Osteoblast (primary cell): ENCODE measurements around the gene WNT6. TPM values are rescaled to one million over a fixed set of nuclear protein-coding genes. Genes with fewer than 3 reads are reported as not detected.

Source experiments
- DNase-seq: peaks from one replicate; pipeline ENCODE4 v3.0.0; 2011; ENCODE audit warnings: low spot score, mixed read lengths; ENCODE audit not compliant: insufficient read length; ENCODE audit errors: missing footprints
- H2AFZ ChIP-seq: 2 replicates; pipeline ENCODE4 v1.6.0; 2011; ENCODE audit warnings: mild to moderate bottlenecking, low read length
- H3K27ac ChIP-seq: 2 replicates; pipeline ENCODE4 v1.5.1; 2011; ENCODE audit warnings: mild to moderate bottlenecking, low read depth, low read length, moderate library complexity
- H3K27me3 ChIP-seq: 2 replicates; pipeline ENCODE4 v1.6.0; 2012; ENCODE audit warnings: mild to moderate bottlenecking, control low read depth, inconsistent platforms, low read length, moderate library complexity; ENCODE audit not compliant: insufficient read depth
- H3K36me3 ChIP-seq: 2 replicates; pipeline ENCODE4 v1.5.1; 2011; ENCODE audit warnings: mild to moderate bottlenecking, low read length, control low read depth, moderate library complexity; ENCODE audit not compliant: insufficient read depth
- H3K4me1 ChIP-seq: 2 replicates; pipeline ENCODE4 v1.5.1; 2011; ENCODE audit warnings: mild to moderate bottlenecking, low read length, control low read depth, moderate library complexity; ENCODE audit not compliant: insufficient read depth
- H3K4me2 ChIP-seq: 2 replicates; pipeline ENCODE4 v1.6.0; 2011; ENCODE audit warnings: mild to moderate bottlenecking, low read length; ENCODE audit not compliant: insufficient read depth
- H3K4me3 ChIP-seq: fragments of 200-600 bp; sonication (generic); 3 replicates; pipeline ENCODE4 v1.5.1; 2012; ENCODE audit warnings: mild to moderate bottlenecking, low read length, inconsistent platforms; ENCODE audit not compliant: insufficient read depth
- H3K79me2 ChIP-seq: 2 replicates; pipeline ENCODE4 v1.6.0; 2012; ENCODE audit warnings: mild to moderate bottlenecking, low read length, control low read depth, inconsistent platforms; ENCODE audit not compliant: insufficient read depth
- H3K9me3 ChIP-seq: 2 replicates; pipeline ENCODE4 v1.5.1; 2011; ENCODE audit warnings: low read depth, low read length, control low read depth
- H4K20me1 ChIP-seq: 2 replicates; pipeline ENCODE4 v1.6.0; 2012; ENCODE audit warnings: mild to moderate bottlenecking, low read length, control low read depth; ENCODE audit not compliant: insufficient read depth
- total RNA-seq: library from RNA; depleted of rRNA; stranded (reverse); fragments of >200 nt; gene quantifications from 2 replicates; pipeline ENCODE4 v1.2.3, GENCODE V29; 2012
- TF ChIP-seq, protein P1 (sequence below): IDR thresholded peaks from 2 replicates; pipeline ENCODE4 v1.5.1; 2011; ENCODE audit warnings: mild to moderate bottlenecking, low read depth, low read length, moderate library complexity; ENCODE audit errors: extremely low read depth

WNT6 gene
- total RNA-seq, 1 donor, result not detected

GRCh38 chr2:218859988-218860831, 605 bp downstream of the WNT6 start:
- H3K4me1 ChIP-seq, result no peaks in the 10 kb centered on the region
- H3K4me3 ChIP-seq, result no peak overlapping the region

DNA sequence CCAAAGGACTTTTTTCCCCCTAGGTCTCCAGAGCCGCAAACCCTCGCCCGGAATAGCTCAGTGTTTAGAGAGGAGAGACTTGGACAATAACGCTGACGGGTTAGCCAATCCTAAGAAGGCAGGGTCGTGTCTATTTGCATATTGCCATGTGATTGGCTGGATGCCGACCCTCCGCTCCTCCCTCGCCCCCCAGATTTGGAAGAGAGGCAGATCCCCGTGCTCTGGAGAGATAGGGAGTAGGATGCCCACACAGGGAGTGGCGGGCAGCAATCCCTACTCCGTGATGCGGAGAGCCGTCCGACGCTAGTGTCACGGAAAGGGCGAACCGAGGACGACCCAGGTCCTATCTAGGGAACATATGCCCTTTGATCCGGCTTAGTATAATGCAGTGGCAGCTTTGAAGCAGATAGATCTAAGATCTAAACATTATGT, 1.4 kb downstream of the WNT6 start:
- Histone ChIP-seq H3K4me1 (no peaks in the 10 kb centered on the region), H3K79me2 (no peaks in the 10 kb centered on the region), H3K36me3 (no peaks in the 10 kb centered on the region), H2AFZ (no peak overlapping the region), H3K27ac (no peak overlapping the region), H3K4me2 (no peak overlapping the region), H3K9me3 (no peaks in the 10 kb centered on the region), H3K4me3 (no peak overlapping the region), H4K20me1 (no peaks in the 10 kb centered on the region), H3K27me3 (peaks cover 58% of the 10 kb centered on the region)
- TF ChIP-seq, protein P1, sequence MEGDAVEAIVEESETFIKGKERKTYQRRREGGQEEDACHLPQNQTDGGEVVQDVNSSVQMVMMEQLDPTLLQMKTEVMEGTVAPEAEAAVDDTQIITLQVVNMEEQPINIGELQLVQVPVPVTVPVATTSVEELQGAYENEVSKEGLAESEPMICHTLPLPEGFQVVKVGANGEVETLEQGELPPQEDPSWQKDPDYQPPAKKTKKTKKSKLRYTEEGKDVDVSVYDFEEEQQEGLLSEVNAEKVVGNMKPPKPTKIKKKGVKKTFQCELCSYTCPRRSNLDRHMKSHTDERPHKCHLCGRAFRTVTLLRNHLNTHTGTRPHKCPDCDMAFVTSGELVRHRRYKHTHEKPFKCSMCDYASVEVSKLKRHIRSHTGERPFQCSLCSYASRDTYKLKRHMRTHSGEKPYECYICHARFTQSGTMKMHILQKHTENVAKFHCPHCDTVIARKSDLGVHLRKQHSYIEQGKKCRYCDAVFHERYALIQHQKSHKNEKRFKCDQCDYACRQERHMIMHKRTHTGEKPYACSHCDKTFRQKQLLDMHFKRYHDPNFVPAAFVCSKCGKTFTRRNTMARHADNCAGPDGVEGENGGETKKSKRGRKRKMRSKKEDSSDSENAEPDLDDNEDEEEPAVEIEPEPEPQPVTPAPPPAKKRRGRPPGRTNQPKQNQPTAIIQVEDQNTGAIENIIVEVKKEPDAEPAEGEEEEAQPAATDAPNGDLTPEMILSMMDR, result no peak
- peak; percentile 55 for DNase-seq

More at GRCh38 chr2:218859988-218860831, 605 bp downstream of the WNT6 start:
- TF ChIP-seq, protein P1, result no peak
- Histone ChIP-seq H3K27me3 (peaks cover 66% of the 10 kb centered on the region), H3K79me2 (no peaks in the 10 kb centered on the region), H3K4me2 (no peak overlapping the region), H3K9me3 (no peaks in the 10 kb centered on the region), H4K20me1 (no peaks in the 10 kb centered on the region), H2AFZ (no peak overlapping the region), H3K27ac (no peak overlapping the region), H3K36me3 (no peaks in the 10 kb centered on the region)
- peak; percentile 84 for DNase-seq

- peak; percentile 57 for DNase-seq
- no peaks in the 10 kb centered on the region for H3K79me2 ChIP-seq
- H4K20me1 ChIP-seq, result no peaks in the 10 kb centered on the region
- H3K4me2 ChIP-seq, result no peak overlapping the region
- H3K9me3 ChIP-seq, result no peaks in the 10 kb centered on the region
- H2AFZ ChIP-seq, result no peak overlapping the region
- H3K4me3 ChIP-seq, result no peak overlapping the region
- H3K4me1 ChIP-seq, result no peaks in the 10 kb centered on the region
- H3K27me3 ChIP-seq, result peaks cover 52% of the 10 kb centered on the region
- H3K27ac ChIP-seq, result no peak overlapping the region
- H3K36me3 ChIP-seq, result no peaks in the 10 kb centered on the region
- TF ChIP-seq, protein P1, result no peak
These were observed 2.2 kb downstream of the WNT6 start for GRCh38 chr2:218861645-218862318.

- H2AFZ ChIP-seq, result no peak overlapping the region
- no peaks in the 10 kb centered on the region for H3K79me2 ChIP-seq
- no peak overlapping the region for H3K4me3 ChIP-seq
- H3K4me2 ChIP-seq, result no peak overlapping the region
- no peaks in the 10 kb centered on the region for H4K20me1 ChIP-seq
- peak; percentile 72 for DNase-seq
- peaks cover 56% of the 10 kb centered on the region for H3K27me3 ChIP-seq
- no peak overlapping the region for H3K27ac ChIP-seq
- H3K4me1 ChIP-seq, result no peaks in the 10 kb centered on the region
- no peaks in the 10 kb centered on the region for H3K9me3 ChIP-seq
- TF ChIP-seq, protein P1, result no peak
- H3K36me3 ChIP-seq, result no peaks in the 10 kb centered on the region
These were observed 3.5 kb downstream of the WNT6 start for GRCh38 chr2:218863021-218863520.
